GM21786 (cell line): ENCODE results near the gene UTP3.
"Not testable (repeated sequence)": the region's sequence is repeated elsewhere in the genome, so short reads cannot be mapped to it uniquely, and the experiment has no call there.

Experiments used
- ATAC-seq: cut with Tn5 transposase; IDR thresholded peaks from one replicate; pipeline ENCODE4 v1.9.1; 2021; ENCODE audit not compliant: unreplicated experiment

UTP3 gene

DNA sequence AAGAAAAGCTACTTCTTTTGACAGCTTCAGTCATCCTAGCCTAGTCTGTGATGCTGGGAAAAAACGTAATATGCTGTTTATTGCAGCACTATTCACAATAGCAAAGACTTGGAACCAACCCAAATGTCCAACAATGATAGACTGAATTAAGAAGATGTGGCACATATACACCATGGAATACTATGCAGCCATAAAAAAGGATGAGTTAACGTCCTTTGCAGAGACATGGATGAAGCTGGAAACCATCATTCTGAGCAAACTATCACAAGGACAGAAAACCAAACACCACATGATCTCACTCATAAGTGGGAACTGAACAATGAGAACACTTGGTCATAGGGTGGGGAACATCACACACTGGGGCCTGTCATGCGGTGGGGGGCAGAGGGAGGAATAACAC is 6.2 kb upstream of the UTP3 start:
- not testable (repeated sequence) for ATAC-seq

DNA sequence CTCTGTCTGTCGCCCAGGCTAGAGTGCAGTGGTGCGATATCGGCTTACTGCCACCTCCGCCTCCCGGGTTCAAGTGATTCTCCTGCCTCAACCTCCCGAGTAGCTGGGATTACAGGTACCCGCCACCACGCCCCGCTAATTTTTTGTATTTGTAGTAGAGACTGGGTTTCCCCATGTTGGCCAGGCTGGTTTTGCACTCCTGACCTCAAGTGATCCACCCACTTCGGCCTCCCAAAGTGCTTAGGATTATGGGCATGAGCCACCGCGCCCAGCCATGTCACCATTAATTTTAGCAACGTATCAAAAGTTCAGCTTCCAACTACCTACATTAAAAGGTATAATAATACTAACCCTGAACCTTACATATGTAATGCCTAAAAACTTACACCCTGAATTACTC is 940 bp upstream of the UTP3 start:
- no peak for ATAC-seq

DNA sequence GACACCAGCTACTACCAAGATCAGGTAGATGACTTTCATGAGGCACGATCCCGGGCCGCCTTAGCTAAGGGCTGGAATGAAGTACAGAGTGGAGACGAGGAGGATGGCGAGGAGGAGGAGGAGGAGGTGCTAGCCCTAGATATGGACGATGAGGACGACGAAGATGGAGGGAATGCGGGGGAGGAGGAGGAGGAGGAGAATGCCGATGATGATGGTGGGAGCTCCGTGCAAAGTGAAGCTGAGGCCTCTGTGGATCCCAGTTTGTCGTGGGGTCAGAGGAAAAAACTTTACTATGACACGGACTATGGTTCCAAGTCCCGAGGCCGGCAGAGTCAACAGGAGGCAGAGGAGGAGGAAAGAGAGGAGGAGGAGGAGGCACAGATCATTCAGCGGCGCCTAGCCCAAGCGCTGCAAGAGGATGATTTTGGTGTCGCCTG is 481 bp downstream of the UTP3 start:
- ATAC-seq = no peak

DNA sequence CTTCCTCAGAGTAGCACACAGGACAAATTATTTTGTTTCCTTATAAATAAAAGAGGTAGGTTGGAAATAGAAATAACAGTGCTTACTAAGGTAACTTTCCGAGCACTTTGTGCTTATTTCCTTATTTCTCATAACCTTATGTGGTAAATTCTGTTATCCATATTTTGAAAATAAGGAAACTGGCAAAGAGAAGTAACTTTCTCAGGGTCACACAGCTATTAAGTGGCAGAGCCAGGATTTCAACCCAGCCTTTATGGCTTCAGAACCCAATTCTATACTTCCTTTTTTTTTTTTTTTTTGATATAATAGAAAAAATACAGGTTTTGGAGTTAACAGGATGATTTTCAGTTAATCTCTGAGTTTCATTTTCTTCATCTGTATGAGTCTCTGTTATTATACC is 3.3 kb downstream of the UTP3 start:
- ATAC-seq = no peak

DNA sequence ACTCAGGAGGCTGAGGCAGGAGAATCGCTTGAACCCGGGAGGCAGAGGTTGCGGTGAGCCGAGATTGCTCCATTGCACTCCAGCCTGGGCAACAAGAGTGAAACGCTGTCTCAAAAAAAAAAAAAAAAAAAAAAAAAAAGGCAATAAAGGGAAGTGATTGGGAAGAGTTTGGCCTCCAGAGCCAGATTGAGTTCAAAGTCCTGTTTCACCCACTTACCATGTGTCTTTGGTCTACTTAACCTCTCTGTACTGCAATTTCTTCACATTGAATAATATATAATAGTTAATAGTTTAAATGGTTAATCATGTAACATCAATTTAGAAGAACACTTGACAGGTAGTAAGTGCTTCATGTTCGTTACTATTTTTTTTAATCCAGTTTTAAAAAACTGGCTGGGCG is 6.3 kb downstream of the UTP3 start:
- ATAC-seq = not testable (repeated sequence)

DNA sequence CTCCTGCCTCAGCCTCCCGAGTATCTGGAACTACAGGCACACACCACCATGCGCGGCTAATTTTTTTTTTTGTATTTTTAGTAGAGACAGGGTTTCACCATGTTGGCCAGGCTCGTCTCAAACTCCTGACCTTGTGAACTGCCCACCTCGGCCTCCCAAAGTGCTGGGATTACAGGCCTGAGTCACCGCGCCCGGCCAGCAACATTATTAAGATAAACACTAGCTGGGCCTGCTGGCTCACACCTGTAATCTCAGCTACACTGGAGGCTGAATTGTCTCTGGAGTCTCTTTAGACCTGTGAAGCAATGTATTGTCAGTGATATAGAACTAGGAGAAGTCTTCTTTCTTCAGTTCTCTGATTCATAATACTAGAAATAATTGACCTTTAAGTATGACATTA is 10.1 kb downstream of the UTP3 start:
- ATAC-seq = not testable (repeated sequence)

DNA sequence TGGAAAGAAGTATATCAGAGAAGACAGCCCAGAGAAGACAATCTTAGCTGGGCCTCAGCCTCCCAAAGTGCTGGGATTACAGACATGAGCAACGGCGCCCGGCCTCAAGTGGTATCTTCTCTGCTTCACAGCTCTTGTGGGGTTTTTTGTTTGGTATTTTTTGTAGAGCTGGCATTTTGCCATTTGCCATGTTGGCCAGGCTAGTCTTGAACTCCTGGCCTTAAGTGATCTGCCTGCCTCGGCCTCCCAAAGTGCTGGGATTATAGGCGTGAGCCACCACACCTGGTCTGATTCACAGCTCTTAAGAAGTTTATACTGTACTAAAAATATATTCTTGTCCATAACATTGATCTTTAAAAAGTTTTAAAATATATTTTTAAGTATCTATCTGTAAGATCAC is 12.4 kb downstream of the UTP3 start:
- ATAC-seq = no peak

DNA sequence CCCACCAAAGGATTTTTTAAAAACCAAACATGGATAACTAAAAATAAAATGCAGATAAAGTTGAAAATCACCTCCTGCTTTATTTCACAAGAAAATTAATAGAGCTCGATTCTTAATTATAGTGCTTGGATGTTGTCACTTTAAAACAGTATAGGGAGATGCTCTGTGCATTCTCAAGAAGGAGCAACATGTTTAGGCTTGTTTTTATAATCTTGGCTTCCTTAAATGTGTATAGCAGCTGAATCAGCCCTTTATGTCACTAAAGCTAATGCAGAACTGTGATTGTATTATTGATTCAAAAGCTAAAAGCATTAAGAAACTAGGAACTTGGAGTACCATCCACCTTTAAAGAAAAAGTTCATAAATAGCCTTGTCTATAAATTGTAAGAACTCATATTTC is 12.9 kb downstream of the UTP3 start:
- no peak for ATAC-seq

DNA sequence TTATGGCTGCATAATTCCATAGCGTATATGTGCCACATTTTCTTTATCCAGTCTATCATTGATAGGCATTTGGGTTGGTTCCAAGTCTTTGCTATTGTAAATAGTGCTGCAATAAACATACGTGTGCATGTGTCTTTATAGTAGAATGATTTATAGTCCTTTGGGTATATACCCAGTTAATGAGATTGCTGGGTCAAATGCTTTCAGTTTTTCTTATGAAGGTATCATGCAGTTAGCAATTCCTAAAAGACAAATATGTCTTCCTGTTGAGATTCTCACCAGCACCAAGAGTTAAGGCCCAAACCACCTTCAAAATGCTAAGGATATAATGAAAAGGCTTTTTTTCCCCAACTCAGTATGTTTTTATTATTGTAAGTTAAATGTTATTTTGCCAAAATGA is 14.3 kb downstream of the UTP3 start:
- ATAC-seq = not testable (repeated sequence)

DNA sequence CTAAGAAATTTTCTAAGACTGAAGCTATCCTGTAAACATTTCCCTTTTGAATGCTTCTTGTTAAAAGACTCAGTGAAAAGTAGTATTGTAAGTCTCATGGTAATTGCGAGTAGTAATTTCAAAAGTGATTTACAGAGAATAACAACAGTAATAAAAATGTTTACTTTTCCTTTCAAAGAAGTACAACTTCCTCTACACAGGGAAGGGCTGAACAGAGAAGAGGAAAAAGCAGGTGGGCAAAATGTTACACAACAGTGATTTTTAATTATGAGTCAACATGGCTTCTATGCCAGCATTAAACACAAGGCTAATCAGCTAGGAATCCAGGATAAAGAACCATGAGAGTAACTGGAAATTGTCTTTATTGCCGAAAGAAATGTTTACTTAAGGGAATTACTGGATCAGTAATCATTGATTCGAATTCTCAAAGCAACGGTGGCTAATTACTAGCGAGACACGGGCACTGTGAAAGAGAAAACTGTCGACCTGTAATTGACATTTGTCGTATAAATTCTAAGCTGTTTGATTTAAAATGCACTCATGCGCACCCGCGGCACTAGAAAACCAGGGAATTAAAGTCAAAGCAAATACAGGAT is 15.4 kb downstream of the UTP3 start:
- ATAC-seq = no peak

DNA sequence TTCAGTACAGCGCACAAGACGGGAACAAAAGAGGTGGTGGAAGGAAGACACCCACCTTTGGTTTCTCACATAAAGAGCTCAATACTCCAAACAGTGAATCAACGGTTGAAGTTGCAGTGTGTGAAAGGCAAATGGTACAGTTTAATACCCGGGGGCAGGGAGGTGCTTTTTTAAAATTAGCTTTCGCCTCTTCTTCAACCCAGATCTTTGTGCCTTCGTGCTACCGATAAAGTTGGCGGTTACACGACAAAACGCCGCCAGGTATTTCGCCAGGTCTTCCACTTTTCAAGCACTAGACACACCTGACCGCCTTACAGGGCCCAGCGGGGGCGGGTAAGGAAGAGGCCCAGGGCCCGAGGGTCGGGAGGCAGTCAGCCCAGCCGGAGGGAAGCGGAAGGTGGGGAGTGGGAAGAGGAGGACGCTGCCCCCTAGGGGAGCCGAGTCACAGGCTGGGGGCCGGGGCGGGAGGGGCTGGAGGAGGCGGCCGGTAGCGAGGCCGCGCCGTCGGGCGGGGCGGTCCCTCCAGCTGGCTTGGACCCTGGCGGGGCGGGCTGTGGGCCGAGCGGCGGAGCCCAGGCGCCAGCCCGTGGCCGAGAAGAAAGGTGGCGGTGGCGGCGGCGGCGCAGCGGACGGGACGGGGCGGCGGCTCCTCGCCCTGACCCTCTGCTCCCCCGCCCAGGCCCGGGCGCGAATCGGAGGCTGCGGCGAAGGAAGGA is 16.0 kb downstream of the UTP3 start:
- ATAC-seq = peak; percentile 61

DNA sequence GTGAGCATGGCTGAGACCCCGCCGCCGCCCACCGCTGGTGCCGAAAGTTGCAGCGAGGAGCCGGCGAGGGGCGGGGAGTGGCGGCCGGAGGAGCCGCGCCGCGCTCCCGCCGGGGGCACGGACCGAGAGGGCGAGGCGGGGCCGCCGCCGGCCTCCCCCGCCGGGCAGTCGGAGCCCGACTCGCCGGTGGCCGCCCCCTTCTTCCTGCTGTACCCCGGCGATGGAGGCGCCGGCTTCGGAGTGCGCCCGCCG is 16.5 kb downstream of the UTP3 start:
- peak; percentile 19 for ATAC-seq

DNA sequence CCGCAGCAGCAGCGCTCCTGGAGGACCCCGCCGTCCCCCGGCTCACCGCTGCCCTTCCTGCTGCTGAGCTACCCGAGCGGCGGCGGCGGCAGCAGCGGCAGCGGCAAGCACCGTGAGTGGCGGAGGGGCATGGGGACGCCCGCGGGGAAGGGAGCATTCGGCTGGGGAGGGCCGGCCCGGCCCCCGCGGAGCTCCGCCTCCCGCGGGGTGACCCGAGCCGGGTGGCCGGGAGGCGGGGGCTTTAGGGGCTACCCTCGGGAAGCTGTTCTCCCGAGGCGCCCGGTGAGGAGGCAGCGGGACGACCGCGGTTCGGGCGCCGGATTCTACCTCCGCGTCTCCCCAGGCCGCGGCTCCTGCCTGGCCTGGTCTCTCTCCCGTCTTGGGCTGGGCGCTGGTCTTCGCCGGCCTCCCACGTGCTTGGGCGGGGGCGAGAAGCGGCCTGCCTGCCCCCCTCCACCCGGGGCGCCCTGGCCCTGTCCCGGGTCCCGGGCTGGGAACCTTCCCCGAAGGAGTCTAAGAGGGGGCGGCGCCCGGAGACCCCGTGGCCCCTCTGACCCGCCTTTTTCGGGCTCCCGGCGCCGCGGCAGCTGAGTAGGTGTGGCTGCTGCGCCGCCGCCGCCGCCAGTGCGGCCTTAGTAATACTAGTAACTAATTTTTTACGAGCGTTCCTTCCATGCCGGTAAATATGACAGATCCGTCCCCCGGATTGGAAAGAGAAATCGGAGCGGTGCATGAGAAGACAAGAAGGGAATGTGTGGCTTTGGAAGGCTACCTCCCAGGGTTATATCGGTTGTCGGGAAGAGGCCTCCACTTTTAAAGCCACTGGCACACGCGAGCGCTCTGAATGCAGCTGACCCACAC is 17.1 kb downstream of the UTP3 start:
- ATAC-seq = peak; percentile 46

DNA sequence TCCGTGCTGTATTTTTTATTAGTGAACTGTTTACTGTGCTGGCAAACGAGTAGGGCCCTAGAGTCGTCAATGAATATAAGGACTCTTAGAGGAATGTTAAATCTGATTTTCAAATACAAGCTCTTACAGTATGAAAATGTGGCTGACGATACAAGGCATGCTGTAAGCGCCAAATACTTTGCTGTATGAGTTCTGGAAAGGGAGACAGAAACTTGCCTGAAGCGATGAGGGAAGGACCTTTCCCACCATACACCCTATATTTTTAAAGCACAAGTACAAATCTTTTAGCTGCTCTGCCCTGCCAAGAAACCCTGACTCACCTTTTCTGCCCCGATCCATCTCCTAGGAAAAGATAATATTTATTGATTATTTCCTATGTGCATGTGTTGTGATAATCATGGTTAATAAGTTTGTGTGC is 17.7 kb downstream of the UTP3 start:
- no peak for ATAC-seq

DNA sequence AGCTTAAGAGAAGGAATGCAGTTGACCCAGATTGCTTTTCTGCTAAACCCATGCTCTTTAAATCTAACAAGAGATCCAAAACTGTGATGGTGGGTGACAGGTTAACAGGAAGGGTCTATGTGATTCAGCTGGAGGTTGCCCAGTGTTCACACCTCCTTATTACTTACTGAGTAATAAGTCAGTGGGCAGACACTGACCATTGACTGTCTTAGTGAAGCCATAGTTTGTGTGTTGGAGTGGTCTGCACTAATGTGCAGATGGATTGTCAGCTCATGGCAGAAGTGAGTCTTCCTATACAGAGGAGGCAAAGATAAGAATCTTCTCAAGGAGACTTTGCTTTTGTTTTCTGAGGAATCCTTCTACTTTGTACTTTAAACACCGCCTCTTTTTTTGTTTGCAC is 18.2 kb downstream of the UTP3 start:
- no peak for ATAC-seq

DNA sequence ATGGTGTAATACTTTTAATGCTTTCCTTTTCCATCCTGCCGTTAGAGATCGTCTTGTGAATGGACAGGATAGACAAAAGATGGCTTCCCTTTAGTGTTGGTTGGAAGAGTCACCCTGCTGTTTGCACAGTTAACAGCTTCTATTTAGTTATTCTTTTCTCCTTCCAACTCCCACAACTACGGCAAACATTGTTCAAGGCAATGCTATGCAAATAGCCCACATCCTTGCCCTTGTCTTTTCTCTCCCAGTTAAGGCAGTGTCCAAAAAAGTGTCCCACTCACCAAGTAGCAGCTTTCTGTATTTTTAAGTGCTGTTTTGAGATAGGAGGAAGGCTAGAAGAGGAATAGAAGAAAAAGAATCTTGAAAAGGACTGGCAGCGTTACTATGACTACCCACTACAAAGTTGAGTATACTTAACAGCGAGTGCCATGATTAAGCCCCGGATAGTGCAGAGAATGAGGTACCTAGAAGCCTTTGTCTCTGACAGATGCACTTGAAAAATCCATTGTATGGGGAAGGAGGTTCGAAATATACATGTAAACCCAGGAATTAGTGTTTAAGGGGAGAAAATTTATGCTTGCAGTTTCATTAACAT is 21.4 kb downstream of the UTP3 start:
- no peak for ATAC-seq

DNA sequence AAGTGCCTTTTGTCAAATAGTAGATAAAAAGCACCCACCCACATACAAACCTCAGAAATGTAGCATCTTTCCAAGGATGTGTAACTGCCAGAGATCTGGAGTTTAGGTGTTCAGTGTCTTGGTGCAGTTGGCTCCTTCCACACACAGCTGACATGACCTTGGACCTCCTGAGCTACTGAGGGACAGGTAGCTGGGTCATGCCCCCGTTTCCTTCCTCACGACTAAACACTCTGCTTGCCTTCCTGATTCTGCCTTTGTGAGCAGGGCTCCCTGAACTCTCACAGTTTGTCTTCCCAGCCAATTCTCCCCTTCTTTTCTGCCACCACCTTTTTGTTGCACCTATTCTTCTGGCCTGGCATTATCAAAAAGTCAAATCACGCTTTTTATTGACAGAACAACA is 23.3 kb downstream of the UTP3 start:
- ATAC-seq = no peak

DNA sequence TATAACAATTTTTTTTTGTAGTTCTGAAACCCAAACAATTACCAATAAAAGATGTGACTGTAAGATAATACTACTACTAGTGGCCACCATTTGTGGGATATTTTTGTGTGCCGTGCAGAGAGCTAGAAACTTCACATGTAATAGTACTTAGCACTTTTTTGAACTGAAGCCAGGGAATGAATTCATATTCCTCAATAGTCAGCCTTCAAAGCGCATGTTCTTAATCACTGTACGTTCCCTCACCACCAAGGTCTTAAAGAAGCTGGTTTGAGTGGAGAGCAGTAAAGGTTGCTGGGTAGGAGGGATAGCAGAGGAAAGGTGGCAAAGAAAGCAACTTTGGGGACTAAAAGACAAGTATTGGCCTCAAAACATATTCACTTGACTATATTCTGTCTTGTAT is 23.8 kb downstream of the UTP3 start:
- no peak for ATAC-seq

DNA sequence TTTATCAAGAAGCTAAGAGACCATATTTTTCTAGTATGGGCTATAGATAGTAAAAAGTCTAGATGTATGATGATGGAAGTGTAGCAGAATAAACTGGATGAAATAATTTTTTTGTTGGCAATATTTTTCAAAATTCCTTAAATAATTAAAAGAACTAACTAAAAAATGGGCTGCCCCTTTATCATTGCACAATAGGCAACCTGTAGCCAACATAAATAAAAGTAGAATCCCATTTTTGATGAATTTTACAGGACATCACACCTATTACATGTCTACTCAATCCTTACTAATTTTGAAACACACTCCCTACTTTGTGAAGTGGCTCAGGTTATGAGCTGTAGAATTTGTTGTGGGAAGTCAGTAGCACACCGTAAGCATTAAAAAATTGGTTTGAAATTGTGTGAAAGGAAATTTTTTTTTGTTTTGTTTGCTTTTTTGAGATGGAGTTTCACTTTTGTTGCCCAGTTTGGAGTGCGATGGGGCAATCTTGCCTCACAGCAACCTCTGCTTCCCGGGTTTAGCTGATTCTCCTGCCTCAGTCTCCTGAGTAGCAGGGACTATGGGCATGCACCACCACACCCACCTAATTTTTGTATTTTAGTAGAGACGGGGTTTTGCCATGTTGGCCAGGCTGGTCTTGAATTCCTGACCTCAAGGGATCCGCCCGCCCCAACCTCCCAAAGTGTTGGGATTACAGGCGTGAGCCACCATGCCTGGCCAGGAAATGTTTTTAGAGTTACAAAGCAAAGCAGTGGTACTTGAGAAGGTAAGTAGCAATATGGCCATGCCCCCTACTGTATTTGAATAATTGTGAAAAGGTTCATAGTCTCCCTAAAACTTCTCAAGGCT is 24.5 kb downstream of the UTP3 start:
- ATAC-seq = no peak

DNA sequence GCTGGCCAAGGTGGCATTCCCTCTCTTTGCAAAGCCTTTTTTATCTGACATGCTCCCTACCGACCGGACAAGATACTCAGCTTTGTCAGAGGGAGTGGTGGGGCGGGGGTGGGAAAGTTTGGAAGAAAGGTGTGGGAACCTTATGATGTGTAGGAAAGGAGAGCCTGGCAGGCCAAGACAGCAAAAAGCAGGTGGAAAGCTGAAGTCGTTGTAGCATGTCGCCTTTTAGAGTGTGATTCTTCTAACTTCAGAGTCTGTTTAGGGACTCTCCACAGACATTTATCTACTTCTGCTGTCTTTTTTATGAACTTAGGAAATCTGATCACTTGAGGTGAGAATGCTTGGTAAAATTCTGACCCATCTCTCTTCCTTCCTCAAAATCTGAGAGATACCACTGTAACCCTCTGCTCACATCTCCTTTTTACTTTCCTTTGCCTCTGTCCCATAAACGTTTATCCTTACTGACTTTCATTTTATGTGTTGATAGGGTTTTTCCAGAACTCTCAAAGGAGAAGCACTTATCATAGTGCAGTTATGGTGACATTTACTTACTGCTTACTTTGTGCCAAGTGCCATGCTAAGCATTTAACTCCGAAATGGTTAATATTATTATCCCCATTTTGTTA is 25.2 kb downstream of the UTP3 start:
- peak; percentile 27 for ATAC-seq
